ENCODE measurements around the gene LHX8.

The LHX8 gene

DNA sequence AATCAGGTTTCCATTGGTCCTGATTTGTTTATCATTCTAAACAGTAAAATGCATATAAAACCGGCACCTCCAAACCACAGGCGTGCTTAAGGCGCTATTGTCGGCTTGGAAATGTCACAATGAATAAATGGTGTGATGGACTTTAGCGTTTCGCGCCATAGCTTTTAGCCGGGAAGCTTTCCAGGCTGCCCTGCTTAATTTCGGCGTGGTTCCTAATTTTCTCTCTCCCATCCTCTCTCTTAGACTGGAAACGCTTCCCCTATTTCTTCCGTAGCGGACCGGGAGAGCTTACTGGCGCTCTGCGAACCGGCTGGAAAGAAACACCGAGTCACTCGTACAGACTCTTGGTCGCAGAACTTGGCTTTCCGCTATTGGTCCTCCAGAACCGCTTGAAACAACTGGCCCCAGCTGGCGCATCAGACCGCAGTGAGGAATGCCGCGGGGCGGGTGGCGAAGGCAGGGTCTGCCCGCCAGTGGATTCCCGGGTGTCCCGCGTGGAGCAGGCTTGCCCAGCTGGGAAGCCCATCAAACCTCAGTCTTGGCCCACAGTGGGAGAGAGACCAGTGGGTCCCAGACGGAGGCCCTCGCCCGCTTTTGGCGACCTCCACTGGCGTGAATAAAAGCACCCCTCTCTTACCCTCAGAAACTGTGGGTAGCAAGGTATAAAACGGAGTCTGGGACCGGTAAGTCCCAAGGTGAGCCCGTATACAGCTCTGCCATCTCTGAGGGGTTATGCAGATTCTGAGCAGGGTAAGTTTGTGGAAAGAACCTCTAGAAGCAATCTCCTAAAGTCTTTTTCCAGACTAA lies 4.0 kb upstream of the LHX8 start:
- H3K9me3 Mint-ChIP-seq, result peaks cover 11% of the 10 kb centered on the region
- H3K36me3 Mint-ChIP-seq, result no peaks in the 10 kb centered on the region
- ATAC-seq, result no peak
- no peak for DNase-seq (ENCODE audit: low spot score in 2 of 2)
- H3K4me3 Mint-ChIP-seq, result no peak overlapping the region
- H3K4me1 Mint-ChIP-seq, result no peaks in the 10 kb centered on the region
- H3K27ac Mint-ChIP-seq, result no peak overlapping the region

GRCh38 chr1:75130865-75131564 lies 3.2 kb upstream of the LHX8 start:
- no peak for ATAC-seq
- no peak overlapping the region for H3K4me3 Mint-ChIP-seq
- no peaks in the 10 kb centered on the region for H3K36me3 Mint-ChIP-seq
- H3K27ac Mint-ChIP-seq, result no peak overlapping the region
- no peaks in the 10 kb centered on the region for H3K4me1 Mint-ChIP-seq
- H3K9me3 Mint-ChIP-seq, result peaks cover 11% of the 10 kb centered on the region
- DNase-seq (ENCODE audit: low spot score in 2 of 2), result no peak

GRCh38 chr1:75131565-75132241 lies 2.5 kb upstream of the LHX8 start:
- no peaks in the 10 kb centered on the region for H3K4me1 Mint-ChIP-seq
- H3K36me3 Mint-ChIP-seq, result no peaks in the 10 kb centered on the region
- H3K27ac Mint-ChIP-seq, result no peak overlapping the region
- ATAC-seq, result no peak
- no peak overlapping the region for H3K4me3 Mint-ChIP-seq
- DNase-seq (ENCODE audit: low spot score in 2 of 2), result no peak
- H3K9me3 Mint-ChIP-seq, result peaks cover 11% of the 10 kb centered on the region

DNA sequence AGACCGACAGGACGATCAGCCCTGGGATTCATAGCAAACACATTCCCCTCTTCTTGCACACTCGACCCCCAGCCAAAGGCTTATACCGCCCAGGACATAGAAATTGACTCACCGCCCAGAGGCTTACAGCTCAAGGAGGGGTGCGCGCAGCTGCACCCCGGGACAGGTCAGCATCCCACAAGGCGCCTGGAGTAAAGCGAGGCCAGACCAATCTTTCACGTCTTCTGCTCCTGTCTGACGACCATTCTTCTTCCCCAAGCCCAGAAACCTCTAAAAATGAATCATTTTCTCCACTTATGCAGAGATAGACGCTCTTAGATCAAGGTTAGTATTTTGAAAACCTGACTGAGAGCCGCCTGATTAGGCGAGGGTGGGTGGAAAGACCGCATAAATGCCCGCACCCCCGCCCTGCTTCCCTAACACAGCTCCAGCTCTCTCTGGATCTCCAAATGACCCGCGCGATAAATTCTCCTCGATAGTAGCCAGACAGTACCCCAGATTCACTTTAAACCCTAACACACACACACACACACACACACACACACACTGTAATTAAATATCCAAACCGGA lies 1.9 kb upstream of the LHX8 start:
- Mint-ChIP-seq H3K4me1 (no peaks in the 10 kb centered on the region), H3K9me3 (peaks cover 9% of the 10 kb centered on the region), H3K27ac (no peak overlapping the region), H3K36me3 (no peaks in the 10 kb centered on the region), H3K4me3 (no peak overlapping the region)
- no peak for ATAC-seq
- DNase-seq (ENCODE audit: low spot score in 2 of 2), result no peak

DNA sequence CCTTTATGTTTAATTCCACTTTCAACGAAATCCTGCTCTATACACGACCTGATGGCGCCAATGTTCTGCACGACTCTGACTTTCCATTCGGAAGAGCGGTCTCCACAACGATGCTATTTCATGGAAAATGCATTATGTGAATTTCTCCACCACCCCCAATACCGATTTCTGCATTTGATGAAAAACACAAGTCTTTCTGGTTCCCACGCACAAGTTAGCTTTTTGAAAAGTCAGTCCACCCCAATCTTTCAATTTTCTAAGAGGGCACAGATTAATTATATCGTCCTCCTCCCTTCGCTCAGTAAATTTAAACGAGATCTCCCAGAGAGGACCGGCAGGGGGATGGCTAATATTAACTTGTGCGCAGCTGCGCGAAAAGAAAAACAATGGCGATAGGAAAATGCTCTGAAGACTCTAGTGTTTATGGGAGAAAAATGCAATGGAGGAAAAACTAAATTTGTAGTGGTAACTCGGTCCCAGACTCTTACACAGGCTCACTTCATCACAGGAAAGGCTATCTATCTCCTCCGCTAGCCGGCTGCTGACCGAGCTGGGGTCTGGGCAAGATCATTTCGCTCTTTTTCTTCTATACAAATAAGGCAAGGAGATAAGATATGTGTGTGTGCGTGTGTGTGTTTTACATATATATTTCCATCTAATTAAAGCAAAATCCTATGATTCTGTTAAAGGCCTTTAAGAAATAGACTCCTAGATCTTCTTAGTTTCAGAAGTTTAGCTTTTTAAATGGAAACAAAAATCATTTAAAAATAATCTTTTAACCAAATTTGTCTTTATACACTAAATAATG lies 1.2 kb upstream of the LHX8 start:
- Mint-ChIP-seq H3K9me3 (peaks cover 9% of the 10 kb centered on the region), H3K27ac (no peak overlapping the region), H3K4me3 (no peak overlapping the region), H3K4me1 (no peaks in the 10 kb centered on the region), H3K36me3 (no peaks in the 10 kb centered on the region)
- ATAC-seq (no peak), DNase-seq (ENCODE audit: low spot score in 2 of 2) (no peak)

DNA sequence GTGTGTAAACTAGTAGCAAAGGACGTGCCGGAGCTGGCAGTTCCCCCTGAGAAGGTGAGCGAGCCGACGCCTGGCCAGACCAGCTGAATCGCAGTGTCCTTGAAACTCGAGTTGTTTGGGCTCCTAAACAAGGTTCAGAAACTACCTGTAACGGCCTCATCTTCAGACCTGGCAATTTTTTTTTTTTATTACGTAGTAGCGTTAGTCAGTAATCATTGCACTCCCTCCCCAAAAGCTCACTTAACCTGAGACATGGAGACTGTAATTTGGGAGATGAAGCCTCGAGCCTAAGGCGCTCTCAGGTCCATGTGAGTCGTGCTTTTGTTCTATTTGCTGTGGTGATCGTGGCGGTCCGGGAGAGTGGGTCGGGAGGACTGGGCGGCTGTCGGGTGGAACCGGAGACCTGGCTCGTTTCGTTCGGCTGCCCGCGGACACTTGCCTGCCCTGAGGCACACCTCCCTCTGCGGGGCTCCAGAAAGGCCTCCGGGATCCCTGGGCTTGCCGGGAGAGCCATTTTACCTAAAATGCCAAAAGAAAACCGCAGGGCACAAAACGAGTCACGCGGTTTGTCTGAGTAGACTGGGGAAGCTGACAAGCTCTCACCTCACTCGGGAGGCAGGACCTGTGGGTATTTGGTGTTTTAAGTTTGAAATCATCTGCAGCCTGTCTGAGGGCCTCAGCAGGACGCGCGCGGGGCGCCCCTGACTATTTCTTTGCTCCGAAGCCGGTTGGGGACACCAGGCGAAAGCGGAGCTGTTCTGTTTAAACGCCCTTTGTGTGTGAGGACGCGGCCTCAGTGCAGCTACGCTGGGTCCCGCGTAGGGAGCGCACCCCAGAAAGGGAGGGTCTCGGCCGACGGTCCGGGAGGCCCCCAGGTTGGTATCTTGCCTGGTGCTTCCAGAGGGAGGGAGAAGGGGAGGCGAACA lies 722 bp downstream of the LHX8 start:
- H3K9me3 Mint-ChIP-seq, result peaks cover 7% of the 10 kb centered on the region
- H3K4me1 Mint-ChIP-seq, result no peaks in the 10 kb centered on the region
- no peaks in the 10 kb centered on the region for H3K36me3 Mint-ChIP-seq
- no peak for DNase-seq (ENCODE audit: low spot score in 2 of 2)
- H3K4me3 Mint-ChIP-seq, result no peak overlapping the region
- ATAC-seq, result no peak
- H3K27ac Mint-ChIP-seq, result no peak overlapping the region

GRCh38 chr1:75135573-75136194 lies 1.5 kb downstream of the LHX8 start:
- ATAC-seq, result no peak
- peaks cover 7% of the 10 kb centered on the region for H3K9me3 Mint-ChIP-seq
- H3K27ac Mint-ChIP-seq, result no peak overlapping the region
- H3K4me1 Mint-ChIP-seq, result no peaks in the 10 kb centered on the region
- no peak overlapping the region for H3K4me3 Mint-ChIP-seq
- H3K36me3 Mint-ChIP-seq, result no peaks in the 10 kb centered on the region
- DNase-seq (ENCODE audit: low spot score in 2 of 2), result no peak

GRCh38 chr1:75136195-75136815 lies 2.1 kb downstream of the LHX8 start:
- no peak overlapping the region for H3K27ac Mint-ChIP-seq
- ATAC-seq, result no peak
- H3K36me3 Mint-ChIP-seq, result no peaks in the 10 kb centered on the region
- no peak for DNase-seq (ENCODE audit: low spot score in 2 of 2)
- H3K4me1 Mint-ChIP-seq, result no peaks in the 10 kb centered on the region
- peaks cover 7% of the 10 kb centered on the region for H3K9me3 Mint-ChIP-seq
- H3K4me3 Mint-ChIP-seq, result no peak overlapping the region

DNA sequence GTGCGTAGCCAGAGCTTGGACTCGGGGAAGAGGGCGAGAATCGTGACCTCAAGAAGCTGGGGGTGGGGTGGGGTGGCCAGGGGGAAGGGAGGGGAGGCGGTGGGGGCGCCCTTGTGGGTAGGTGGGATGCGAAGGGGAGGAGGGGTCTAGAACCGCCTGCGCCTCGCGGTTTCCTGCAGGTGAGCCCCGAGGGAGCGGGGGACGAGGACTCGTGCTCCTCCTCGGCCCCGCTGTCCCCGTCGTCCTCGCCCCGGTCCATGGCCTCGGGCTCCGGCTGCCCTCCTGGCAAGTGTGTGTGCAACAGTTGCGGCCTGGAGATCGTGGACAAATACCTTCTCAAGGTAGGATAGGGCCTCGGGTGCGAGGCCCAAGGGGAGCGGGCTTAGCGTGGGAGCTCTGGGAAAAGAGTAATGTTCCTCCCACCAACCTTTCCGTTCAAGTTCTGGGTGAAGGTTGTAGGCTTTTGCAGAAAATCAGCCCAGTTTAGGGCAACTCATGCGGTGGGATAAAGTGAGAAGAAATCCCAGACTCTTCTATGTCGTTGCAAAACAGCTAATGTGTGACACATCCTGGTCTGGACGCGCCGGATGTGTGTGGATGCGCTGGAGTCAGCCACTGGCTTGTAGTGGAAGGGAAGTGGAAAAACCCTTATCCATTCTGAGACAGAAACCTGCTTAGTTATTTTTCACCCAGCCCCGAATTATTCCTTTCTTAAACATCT lies 2.9 kb downstream of the LHX8 start:
- no peak for ATAC-seq

GRCh38 chr1:75152092-75152491 lies 17.9 kb downstream of the LHX8 start:
- Mint-ChIP-seq H3K36me3 (no peaks in the 10 kb centered on the region), H3K27ac (no peak overlapping the region), H3K9me3 (peaks cover 12% of the 10 kb centered on the region), H3K4me3 (no peak overlapping the region), H3K4me1 (no peaks in the 10 kb centered on the region)
- no peak for DNase-seq (ENCODE audit: low spot score in 2 of 2)
- ATAC-seq, result no peak

More for the DNA sequence above, 2.9 kb downstream of the LHX8 start:
- Mint-ChIP-seq H3K4me3 (no peak overlapping the region), H3K36me3 (no peaks in the 10 kb centered on the region), H3K4me1 (no peaks in the 10 kb centered on the region), H3K27ac (no peak overlapping the region), H3K9me3 (peaks cover 7% of the 10 kb centered on the region)
- DNase-seq (ENCODE audit: low spot score in 2 of 2), result no peak

DNA sequence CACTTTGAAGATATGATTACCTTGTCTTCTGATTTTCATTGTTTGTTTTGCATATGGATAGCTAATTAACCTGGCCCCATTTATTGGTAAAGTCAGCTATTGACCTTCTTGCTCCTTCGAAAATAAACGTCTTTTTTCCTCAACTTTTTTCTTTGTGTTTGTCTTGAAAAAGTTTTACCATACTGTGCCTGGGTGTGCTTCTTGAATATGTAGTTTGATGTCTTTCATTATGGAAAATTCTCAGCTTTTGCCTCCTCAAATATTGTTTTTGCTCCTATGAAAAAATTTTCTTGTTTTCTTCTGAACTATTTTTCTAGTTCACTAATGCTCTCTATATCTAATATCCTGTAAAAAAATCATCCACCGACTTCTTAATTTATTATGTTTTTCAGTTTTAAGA lies 25.0 kb downstream of the LHX8 start:
- no peak overlapping the region for H3K4me3 Mint-ChIP-seq
- peaks cover 2% of the 10 kb centered on the region for H3K9me3 Mint-ChIP-seq
- no peaks in the 10 kb centered on the region for H3K36me3 Mint-ChIP-seq

GRCh38 chr1:75165264-75165663 lies 31.1 kb downstream of the LHX8 start:
- no peaks in the 10 kb centered on the region for H3K4me1 Mint-ChIP-seq
- no peak for DNase-seq (ENCODE audit: low spot score in 2 of 2)
- no peaks in the 10 kb centered on the region for H3K36me3 Mint-ChIP-seq
- no peak overlapping the region for H3K4me3 Mint-ChIP-seq
- no peak overlapping the region for H3K27ac Mint-ChIP-seq
- peaks cover 9% of the 10 kb centered on the region for H3K9me3 Mint-ChIP-seq
- no peak for ATAC-seq

More for the DNA sequence above, 25.0 kb downstream of the LHX8 start:
- no peak for DNase-seq (ENCODE audit: low spot score in 2 of 2)
- no peak for ATAC-seq
- Mint-ChIP-seq H3K4me1 (no peaks in the 10 kb centered on the region), H3K27ac (no peak overlapping the region)

DNA sequence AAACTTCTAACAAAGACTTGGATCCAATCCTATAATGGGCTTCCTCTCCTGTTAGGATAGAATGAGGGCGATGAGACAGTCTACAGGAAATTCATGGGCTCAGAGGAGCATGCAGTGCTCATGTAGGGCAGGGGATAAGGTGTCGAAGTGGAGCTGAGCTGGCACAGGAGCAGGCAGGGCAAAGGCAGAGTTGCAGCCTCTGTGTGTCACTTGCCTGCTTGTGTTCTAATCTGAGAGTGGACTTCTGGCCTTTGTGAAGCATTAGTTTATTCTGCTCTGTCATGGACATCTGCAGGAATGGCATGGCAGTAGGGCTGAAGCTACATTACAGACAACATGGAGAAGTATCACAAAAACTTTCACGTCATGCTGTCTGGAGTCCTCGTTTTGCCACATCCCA lies 32.6 kb downstream of the LHX8 start:
- Mint-ChIP-seq H3K4me1 (no peaks in the 10 kb centered on the region), H3K36me3 (no peaks in the 10 kb centered on the region), H3K27ac (no peak overlapping the region), H3K9me3 (peaks cover 9% of the 10 kb centered on the region), H3K4me3 (no peak overlapping the region)
- ATAC-seq (no peak), DNase-seq (ENCODE audit: low spot score in 2 of 2) (no peak)
